ENCODE measurements around the gene TCF7. TPM values are rescaled to one million over a fixed set of nuclear protein-coding genes. Genes with fewer than 3 reads are reported as not detected.

Gene TCF7
- total RNA-seq, 1 experiment from 2014 or later = 16.8 TPM

DNA sequence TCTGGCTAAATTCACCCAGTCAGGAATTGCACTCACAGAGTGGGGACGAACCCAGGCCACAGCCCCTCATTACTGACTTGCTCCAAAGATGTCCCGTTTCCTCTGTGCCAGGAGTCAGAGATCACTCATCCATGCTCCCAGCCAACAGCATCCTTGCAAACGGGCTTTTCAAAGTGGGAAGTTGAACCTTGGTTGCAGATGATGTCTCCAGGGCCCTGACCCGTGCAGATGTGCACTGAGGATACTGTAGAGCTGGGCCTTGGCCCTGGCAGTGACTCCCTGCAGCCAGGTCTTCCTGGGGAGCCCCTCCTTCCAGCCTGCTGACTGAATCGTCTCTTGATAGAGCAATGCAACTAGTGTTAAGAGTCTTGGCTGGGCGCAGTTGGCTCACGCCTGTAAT is 22.3 kb downstream of the TCF7 start:
- H3K4me1 Mint-ChIP-seq (ENCODE audit: low read depth, unreplicated experiment) = peaks cover 16% of the 10 kb centered on the region
- no peak overlapping the region for H3K4me3 Mint-ChIP-seq (ENCODE audit: low read depth, unreplicated experiment)
- TF ChIP-seq CTCF (IDR thresholded peaks at IDR 0.05; ENCODE audit: unreplicated experiment) = no peak
- CTCF ChIA-PET = interaction anchor here (3.5 kb wide), 1 partner anchor 97 kb away, joined by 10 read pairs; no protein-coding TSS in a partner anchor
- no peak overlapping the region for H3K27ac Mint-ChIP-seq (ENCODE audit: unreplicated experiment)
- BruUV-seq (replicated peaks) = no TSS peak
- H3K9me3 Mint-ChIP-seq (ENCODE audit: low read depth, unreplicated experiment) = no peaks in the 10 kb centered on the region
- no peak for DNase-seq
- intact Hi-C loops (cut with micrococcal nuclease; ENCODE audit: unreplicated experiment) = no loop called here
- peaks cover 9% of the 10 kb centered on the region for H3K36me3 Mint-ChIP-seq (ENCODE audit: insufficient read depth, unreplicated experiment)
- H3K27me3 Mint-ChIP-seq (ENCODE audit: unreplicated experiment) = no peaks in the 10 kb centered on the region

DNA sequence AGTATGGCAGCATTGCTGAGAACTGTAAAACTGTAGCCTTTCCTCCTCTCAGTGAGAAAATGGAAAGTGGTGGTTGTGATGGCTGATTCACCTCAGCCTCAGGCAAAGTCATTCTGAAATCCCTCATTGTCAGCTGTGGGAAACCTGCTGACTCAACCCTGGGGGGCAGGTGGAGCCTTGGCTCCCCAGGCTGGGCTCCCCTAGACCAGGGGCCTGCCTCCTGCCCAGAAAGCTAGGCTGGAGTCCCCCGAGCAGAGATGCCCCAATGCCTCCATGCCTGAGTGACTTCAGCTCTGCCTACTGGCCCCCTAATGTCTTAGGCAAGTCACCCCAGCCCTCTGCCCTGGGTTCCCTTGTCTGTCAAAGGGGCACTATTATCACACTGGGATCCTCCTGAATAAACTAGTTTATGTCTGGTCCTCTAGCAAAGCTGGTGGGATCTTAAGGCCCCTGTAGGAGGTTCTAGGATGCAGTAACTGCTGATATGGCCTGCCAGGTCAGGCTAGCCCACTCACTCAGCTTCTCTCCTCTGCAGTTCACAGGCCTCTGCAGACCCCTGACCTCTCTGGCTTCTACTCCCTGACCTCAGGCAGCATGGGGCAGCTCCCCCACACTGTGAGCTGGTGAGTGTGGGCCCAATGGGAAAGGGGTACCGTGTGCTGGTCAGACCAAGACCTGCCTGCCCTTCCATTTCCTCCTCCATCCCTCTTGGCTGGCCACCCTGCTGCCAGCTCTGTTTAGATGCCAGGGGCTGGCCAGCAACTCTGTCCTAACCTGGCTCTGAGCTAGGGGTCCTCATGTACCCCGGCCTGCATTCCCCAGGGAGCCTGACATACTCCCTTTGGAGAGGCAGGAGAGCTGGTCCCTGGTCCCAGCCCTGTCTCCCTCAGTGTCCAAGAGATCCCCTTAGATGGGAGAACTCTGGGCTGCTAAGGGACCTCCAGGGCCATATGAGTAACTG is 24.2 kb downstream of the TCF7 start:
- Mint-ChIP-seq H3K9me3 (ENCODE audit: low read depth, unreplicated experiment) (no peaks in the 10 kb centered on the region), H3K27me3 (ENCODE audit: unreplicated experiment) (no peaks in the 10 kb centered on the region), H3K36me3 (ENCODE audit: insufficient read depth, unreplicated experiment) (peaks cover 22% of the 10 kb centered on the region), H3K4me1 (ENCODE audit: low read depth, unreplicated experiment) (peaks cover 16% of the 10 kb centered on the region), H3K27ac (ENCODE audit: unreplicated experiment) (no peak overlapping the region), H3K4me3 (ENCODE audit: low read depth, unreplicated experiment) (no peak overlapping the region)
- TF ChIP-seq CTCF (IDR thresholded peaks at IDR 0.05; ENCODE audit: unreplicated experiment) = no peak
- CTCF ChIA-PET = interaction anchor here (2.0 to 6.6 kb wide), 2 partner anchors 87 to 99 kb away, joined by 7 to 126 read pairs; no protein-coding TSS in a partner anchor
- DNase-seq = no peak
- BruUV-seq (replicated peaks) = no TSS peak
- intact Hi-C loops (cut with micrococcal nuclease; ENCODE audit: unreplicated experiment) = no loop called here

GRCh38 chr5:134139377-134139851 is 24.9 kb downstream of the TCF7 start:
- intact Hi-C loops (cut with micrococcal nuclease; ENCODE audit: unreplicated experiment) = no loop called here
- no TSS peak for BruUV-seq (replicated peaks)
- Mint-ChIP-seq H3K4me3 (ENCODE audit: low read depth, unreplicated experiment) (no peak overlapping the region), H3K27me3 (ENCODE audit: unreplicated experiment) (no peaks in the 10 kb centered on the region), H3K4me1 (ENCODE audit: low read depth, unreplicated experiment) (peaks cover 16% of the 10 kb centered on the region), H3K9me3 (ENCODE audit: low read depth, unreplicated experiment) (no peaks in the 10 kb centered on the region), H3K27ac (ENCODE audit: unreplicated experiment) (no peak overlapping the region), H3K36me3 (ENCODE audit: insufficient read depth, unreplicated experiment) (peaks cover 28% of the 10 kb centered on the region)
- TF ChIP-seq CTCF (IDR thresholded peaks at IDR 0.05; ENCODE audit: unreplicated experiment) = no peak
- CTCF ChIA-PET = interaction anchor here (1.5 to 6.6 kb wide), 4 partner anchors 14 to 99 kb away, joined by 4 to 126 read pairs (median 10); no protein-coding TSS in a partner anchor
- no peak for DNase-seq

DNA sequence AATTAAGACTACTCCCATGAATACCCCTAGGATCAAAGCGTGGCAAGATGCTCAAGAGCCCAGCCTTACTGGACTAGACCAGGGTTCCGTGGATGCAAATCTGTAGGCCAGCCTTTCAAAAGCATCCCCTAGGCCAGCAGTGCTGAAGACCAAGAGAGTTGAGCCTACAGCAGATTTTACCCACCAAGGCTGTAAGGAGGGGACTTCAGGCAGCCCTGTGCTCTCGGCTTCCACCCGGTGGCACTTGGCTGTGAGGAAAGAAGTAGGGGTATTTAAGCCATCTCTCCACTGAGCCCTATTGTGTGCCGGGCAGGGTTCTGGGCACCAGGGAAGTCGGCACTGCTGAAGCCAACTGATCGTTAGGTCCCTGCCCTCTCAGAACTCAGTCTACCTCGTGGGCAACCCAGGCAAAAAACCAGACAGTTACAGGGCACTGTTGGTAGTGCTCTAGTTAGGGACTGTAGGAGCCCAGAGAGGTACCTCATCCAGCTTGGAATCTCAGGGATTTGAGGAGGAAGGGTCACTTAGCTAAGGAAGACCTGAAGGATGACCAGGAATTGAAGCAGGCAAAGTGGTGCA is 25.5 kb downstream of the TCF7 start:
- Mint-ChIP-seq H3K4me1 (ENCODE audit: low read depth, unreplicated experiment) (peaks cover 16% of the 10 kb centered on the region), H3K9me3 (ENCODE audit: low read depth, unreplicated experiment) (no peaks in the 10 kb centered on the region), H3K36me3 (ENCODE audit: insufficient read depth, unreplicated experiment) (peaks cover 27% of the 10 kb centered on the region), H3K27ac (ENCODE audit: unreplicated experiment) (no peak overlapping the region), H3K27me3 (ENCODE audit: unreplicated experiment) (no peaks in the 10 kb centered on the region), H3K4me3 (ENCODE audit: low read depth, unreplicated experiment) (no peak overlapping the region)
- BruUV-seq (replicated peaks) = no TSS peak
- no peak for DNase-seq
- TF ChIP-seq CTCF (IDR thresholded peaks at IDR 0.05; ENCODE audit: unreplicated experiment) = no peak
- intact Hi-C loops (cut with micrococcal nuclease; ENCODE audit: unreplicated experiment) = loop anchor here (1.0 kb wide), 2 partner anchors 39 to 101 kb away; no protein-coding TSS in a partner anchor
- CTCF ChIA-PET = interaction anchor here (1.2 to 6.6 kb wide), 14 partner anchors 8 to 122 kb away, joined by 3 to 126 read pairs (median 6); partner anchors contain the start of gene TCF7
